Mononuclear cell (primary cell): Measurements from ENCODE around the gene CAP2. TPM values are rescaled to one million over a fixed set of nuclear protein-coding genes. Genes with fewer than 3 reads are reported as not detected.

Source experiments
- H3K27me3 ChIP-seq: 2 replicates; pipeline ENCODE4 v1.6.0; 2011; ENCODE audit warnings: low read length, control low read depth; ENCODE audit not compliant: insufficient read depth
- H3K4me1 ChIP-seq: 2 replicates; pipeline ENCODE4 v1.5.1; 2011; ENCODE audit warnings: mild to moderate bottlenecking, low read length, control low read depth; ENCODE audit not compliant: insufficient read depth
- H3K4me3 ChIP-seq: 2 replicates; pipeline ENCODE4 v1.5.1; 2011; ENCODE audit warnings: mild to moderate bottlenecking, low read length, moderate library complexity
- H3K9me3 ChIP-seq: 2 replicates; pipeline ENCODE4 v1.5.1; 2011; ENCODE audit warnings: low read depth, mild to moderate bottlenecking, control low read depth, low read length
- total RNA-seq: library from RNA; depleted of rRNA; stranded (reverse); fragments of >200 nt; gene quantifications from one replicate; pipeline ENCODE4 v1.2.3, GENCODE V29; 2012

CAP2 gene
- total RNA-seq, 1 donor = 0.10 TPM

DNA sequence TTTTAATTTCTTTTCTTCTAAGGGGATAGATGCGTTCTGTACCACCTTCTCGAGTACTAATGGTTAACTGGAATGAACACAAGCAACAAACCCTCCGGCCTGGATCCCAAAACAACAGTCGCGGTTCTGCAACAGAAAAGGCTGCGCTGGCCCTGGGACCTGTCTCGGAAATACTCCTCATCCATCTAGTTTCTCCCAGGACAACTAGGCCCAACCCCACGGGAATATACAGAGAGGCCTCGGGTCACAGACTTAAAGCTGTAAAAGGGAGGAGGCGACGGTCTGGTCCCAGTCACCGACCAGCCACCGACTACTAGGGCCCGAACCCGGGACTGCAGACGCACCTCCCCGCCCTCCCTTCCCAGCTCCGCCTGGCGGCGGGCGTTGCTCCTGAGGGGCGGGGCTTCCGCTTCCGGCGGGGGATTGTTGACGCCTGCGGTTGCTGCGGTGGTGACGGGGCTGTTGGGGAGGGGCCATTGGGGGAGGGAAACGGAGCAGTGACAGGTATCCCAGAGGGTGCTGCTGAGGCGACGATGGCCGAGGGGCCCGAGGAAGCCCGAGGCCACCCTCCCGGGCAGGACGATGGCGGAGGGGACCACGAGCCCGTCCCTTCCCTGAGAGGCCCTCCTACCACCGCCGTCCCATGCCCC is 206.6 kb downstream of the CAP2 start, which contains the start of gene FAM8A1:
FAM8A1 (plus strand) TSS at position 426 of the 650 bp plus-strand sequence; CDS start at position 534, 108 bp downstream.
- Histone ChIP-seq H3K4me3 (peak within 1 kb of the TSS; percentile 85), H3K27me3 (no peaks in the 10 kb centered on the region), H3K4me1 (peaks cover 37% of the 10 kb centered on the region), H3K9me3 (no peaks in the 10 kb centered on the region)

DNA sequence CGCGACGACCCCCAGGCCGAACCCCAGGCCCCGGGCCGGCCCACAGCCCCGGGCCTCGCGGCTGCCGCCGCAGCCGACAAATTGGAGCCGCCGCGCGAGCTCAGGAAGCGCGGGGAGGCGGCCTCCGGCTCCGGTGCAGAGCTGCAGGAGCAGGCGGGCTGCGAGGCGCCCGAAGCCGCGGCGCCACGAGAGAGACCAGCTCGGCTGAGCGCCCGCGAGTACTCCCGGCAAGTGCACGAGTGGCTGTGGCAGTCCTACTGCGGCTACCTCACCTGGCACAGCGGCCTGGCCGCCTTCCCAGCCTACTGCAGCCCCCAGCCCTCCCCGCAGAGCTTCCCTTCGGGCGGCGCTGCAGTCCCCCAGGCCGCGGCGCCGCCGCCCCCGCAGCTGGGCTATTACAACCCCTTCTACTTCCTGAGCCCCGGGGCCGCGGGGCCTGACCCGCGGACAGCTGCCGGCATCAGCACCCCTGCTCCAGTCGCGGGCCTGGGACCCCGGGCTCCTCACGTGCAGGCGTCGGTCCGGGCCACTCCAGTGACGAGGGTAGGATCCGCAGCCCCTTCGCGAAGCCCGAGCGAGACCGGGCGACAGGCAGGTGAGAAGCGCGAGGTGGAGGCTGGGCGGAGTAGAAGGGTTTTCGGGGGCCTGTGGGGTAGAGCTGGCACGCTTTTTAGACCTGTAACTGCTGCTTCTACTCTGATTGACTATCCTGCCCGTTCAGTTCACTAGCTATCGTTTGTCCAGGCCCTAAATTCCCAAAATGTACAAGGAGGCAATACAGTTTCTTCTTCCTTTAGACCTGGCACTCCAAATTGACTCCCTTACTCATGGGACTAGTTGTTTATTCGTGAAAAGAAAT is 207.4 kb downstream of the CAP2 start:
- Histone ChIP-seq H3K4me1 (peaks cover 37% of the 10 kb centered on the region), H3K27me3 (no peaks in the 10 kb centered on the region), H3K9me3 (no peaks in the 10 kb centered on the region), H3K4me3 (peak overlapping the region; percentile 85)

DNA sequence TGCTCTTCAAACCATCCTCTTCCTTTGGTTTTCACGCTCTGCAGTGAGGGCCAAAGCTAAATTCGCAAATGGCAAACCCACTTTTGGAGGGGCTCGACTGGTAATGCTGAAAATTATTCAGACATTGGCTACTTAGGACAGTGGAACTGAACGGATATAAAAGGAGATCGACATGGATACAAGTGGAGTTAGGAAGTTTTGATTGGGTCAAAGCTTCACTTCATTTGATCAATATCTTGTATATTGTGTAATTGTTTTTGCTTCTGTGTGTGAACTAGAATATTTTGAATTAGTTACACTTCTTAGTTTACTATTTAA is 207.9 kb downstream of the CAP2 start:
- Histone ChIP-seq H3K27me3 (no peaks in the 10 kb centered on the region), H3K4me1 (peaks cover 37% of the 10 kb centered on the region), H3K4me3 (peak overlapping the region; percentile 85), H3K9me3 (no peaks in the 10 kb centered on the region)

DNA sequence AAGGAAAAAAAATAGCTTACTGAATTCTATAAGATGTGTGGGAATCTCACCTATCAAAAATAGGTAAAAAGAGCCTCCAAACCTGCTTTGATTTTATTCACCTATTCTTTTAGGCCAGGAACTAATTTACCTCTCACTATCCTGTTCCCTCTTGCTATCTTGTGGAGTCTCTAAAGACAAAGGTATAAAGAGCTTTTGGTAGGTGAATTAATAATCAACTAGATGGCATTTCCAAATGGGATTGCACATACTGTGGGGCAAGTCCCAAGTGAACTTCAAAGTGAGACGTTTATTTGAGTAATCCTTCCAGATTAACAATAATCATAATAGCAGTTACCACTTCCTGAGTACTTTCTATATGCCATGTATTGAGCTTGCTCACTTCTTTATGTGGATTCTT is 209.5 kb downstream of the CAP2 start:
- no peak overlapping the region for H3K4me3 ChIP-seq
- H3K4me1 ChIP-seq = peaks cover 37% of the 10 kb centered on the region
- H3K9me3 ChIP-seq = no peaks in the 10 kb centered on the region
- H3K27me3 ChIP-seq = no peaks in the 10 kb centered on the region

DNA sequence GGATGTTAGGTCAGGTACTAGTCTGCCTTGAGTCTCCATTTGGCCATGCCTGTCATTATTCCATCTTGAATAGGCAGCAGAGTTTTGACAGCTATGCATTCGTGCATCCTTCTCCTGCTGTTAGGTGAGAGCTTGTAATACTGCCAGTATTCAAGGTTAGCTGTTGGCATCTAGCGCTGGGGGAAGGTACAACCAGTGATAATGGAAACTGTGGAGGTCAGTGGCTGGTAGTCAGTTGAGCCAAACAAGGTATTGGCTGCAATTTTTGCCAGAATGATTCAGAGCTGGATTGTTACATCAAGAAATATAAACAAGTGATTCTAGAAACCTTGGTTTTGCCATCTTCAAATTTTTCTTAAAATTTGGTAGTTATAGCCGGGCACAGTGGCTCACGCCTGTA is 213.2 kb downstream of the CAP2 start:
- no peaks in the 10 kb centered on the region for H3K9me3 ChIP-seq
- no peaks in the 10 kb centered on the region for H3K27me3 ChIP-seq
- no peak overlapping the region for H3K4me3 ChIP-seq
- peaks cover 20% of the 10 kb centered on the region for H3K4me1 ChIP-seq

Other genes with a start within 250 kb of the CAP2 start
- gene RBM24, start 112.2 kb upstream of the CAP2 start, total RNA-seq = 0.21 TPM
- 25.7 TPM for gene FAM8A1, start 206.7 kb downstream of the CAP2 start, total RNA-seq